Stimulated activated CD8-positive, alpha-beta memory T cell treated with anti-CD3 and anti-CD28 coated beads, Interleukin-12 subunit alpha, Interleukin-12 subunit beta, amount 100 ng/mL, for 24 hours (primary cell): Measurements from ENCODE around the gene SF3A1.

Experiments
- DNase-seq: peaks from one replicate; pipeline ENCODE4 v3.0.0-alpha.2; 2020; ENCODE audit errors: extremely low read depth

The SF3A1 gene

GRCh38 chr22:30325065-30325720 lies 31.5 kb downstream of the SF3A1 start:
- DNase-seq: no peak

DNA sequence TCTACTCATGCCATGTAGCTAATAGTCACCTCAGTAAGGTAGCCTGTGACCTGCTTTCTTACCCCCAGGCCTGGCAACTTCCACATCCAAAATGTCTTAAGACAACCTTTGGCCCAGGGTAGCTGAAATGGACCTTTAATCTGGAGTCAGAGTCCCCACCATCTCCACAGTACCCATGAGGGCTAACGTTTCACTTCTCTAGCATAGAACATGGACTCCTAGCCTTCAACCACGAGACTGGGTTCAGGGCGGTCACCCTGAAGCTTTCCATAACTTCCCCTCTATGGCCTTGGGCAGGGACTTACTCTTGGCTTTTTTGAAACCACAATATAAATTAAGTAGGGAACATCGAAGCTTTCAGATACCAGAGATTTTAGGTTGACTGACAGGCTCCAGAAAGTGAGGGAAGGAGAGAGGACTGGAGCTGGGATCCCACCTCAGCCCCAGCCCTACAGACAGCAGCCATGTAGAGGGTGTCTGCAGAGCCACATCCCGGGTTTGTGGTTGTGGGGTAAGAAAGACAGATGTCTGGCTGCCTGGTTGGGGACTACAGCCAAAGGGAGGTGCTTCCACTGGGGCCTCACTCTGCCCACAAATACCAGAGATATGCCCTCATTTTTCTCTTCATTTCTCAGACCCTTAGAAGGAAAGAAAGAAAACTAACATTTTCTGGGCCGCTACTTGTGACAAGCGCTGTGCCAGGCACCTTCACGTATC lies 32.5 kb downstream of the SF3A1 start:
- DNase-seq: no peak

- DNase-seq: no peak
Measured at GRCh38 chr22:30323246-30323645, 33.4 kb downstream of the SF3A1 start.

GRCh38 chr22:30321461-30321860 lies 35.2 kb downstream of the SF3A1 start:
- no peak for DNase-seq

GRCh38 chr22:30320021-30320556 lies 36.6 kb downstream of the SF3A1 start:
- no peak for DNase-seq

GRCh38 chr22:30318799-30319419 lies 37.8 kb downstream of the SF3A1 start:
- no peak for DNase-seq

DNA sequence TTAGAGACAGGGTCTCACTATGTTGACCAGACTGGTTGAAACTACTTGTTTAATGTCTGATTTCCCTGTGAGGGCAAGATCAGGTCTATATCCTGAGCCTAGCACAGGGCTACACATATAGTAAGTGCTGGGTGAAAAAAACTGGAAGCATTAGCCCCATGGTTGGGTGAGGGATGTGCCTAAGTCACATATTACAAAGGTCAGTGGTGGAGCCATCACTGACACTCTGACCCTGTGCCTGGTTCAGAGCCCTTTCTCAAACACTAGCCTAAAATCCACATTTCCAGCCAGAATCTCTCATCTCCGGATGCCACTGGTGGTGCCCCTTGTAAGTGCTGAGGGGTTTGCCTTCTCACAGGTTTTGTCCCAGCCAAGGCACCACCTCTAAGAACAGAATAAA lies 38.9 kb downstream of the SF3A1 start:
- DNase-seq: no peak

- DNase-seq: no peak
Measured at GRCh38 chr22:30315962-30316576, 40.6 kb downstream of the SF3A1 start.

GRCh38 chr22:30314915-30315314 lies 41.8 kb downstream of the SF3A1 start:
- DNase-seq: no peak

DNA sequence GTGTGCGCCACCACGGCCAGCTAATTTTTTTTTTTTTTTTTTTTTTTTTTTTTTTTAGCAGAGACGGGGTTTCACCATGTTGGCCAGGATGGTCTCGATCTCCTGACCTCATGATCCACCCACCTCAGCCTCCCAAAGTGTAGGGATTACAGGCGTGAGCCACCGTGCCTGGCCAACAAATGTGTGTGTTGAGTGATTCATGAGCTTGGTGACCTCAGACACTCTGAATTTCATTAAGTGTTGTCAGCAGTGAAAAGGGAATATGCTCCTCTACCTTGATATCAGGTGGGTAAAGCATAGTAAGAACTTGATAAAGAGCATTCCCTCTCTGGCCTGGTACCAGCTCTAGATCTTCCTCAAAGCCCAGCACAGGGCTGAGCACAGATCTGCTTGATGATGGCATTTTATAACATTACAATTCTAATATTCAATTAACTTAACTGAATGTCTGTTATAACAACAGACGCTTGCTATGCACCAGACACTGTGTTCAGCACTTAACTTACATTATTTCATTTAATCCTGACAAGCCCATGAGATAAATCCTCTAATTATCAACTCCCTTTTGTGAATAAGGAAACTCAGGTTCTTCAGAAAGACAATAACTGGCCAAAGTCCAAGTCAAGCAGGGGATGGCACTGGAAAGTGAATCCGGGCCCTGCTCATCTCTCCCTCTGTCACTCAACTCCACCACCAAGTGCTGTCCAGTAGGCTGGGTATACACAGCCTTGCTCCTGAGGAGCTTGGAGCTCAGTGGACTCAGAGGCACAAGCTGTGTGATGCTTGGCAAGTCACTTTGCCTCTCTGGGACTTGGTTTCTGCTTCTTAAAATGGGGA lies 42.9 kb downstream of the SF3A1 start:
- DNase-seq: no peak

- no peak for DNase-seq
Measured at GRCh38 chr22:30312053-30312452, 44.6 kb downstream of the SF3A1 start.

DNA sequence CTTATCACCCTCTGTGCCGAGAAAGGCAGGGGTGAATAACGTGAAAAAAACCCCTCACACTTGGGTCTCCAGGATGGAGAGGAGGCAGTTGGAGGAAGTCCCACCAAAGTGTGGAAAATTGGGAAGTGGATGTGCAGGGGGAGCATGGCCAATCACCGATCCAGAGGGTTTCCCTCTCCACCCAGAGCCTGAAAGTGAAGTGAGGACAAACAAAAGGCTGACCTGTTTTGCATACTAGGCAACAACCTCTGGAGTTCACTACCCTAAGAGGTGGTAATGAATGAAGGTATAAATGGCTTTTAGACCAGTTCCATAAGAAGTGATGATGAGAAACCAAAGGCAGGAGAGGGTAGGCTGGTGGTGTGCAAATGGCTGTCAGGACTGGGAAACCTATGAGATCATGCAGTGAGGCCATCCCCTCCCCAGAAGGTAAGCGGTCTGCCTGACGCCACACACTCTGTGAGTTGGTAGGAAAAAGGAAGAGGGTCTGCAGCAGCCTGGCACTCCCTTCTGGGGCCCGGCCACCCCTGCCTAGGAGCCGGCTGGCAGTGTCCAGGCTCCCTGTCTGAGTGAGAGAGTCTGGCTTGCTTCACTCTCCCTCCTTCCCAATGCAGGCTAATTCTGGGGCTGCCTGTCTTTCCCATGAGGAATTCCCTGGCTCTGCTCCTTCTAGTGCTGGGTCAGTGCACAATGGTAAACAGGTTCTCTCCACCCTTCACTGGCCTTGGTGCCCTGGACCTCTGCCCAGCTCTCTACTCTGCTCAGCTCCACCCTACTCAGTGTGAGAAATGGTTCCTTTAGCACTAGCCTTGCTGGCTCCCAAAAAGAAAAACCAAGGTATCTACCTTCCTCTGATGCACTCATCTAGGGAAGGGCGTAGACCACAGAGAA lies 45.6 kb downstream of the SF3A1 start:
- no peak for DNase-seq

GRCh38 chr22:30309951-30310741 lies 46.5 kb downstream of the SF3A1 start:
- no peak for DNase-seq

DNA sequence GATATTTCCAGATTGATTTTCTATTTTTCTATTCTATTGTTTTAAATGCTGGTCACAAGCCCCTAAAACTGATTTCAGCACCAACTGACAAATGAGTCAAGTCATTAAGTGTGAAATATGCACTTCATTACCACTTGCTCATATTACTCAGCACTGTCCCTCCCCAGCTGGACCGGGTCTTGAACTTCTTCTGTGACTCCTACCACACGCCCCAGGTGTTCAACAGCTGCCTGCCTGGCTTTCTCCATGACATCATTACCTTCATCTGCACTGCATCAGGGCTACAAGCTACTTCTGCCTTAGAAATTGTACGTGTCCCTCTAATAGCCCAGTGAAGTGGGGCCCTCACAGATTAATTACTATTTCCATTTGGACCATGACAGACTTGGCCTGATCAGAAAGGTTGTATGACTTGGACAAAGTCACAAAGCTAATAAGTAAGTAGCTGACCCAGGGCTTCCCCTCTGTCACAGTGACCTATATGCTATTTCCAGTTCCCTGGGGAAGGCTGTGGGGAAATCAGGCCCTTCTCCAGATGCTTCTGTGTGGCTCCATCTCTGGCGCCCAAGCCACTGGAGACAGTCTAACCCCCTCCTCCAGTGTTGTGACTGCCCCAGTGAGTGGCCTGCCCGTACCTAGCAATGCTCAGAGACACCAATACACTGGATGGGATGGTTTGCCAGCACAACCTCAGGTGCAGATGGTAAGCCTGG lies 48.0 kb downstream of the SF3A1 start:
- DNase-seq: no peak

DNA sequence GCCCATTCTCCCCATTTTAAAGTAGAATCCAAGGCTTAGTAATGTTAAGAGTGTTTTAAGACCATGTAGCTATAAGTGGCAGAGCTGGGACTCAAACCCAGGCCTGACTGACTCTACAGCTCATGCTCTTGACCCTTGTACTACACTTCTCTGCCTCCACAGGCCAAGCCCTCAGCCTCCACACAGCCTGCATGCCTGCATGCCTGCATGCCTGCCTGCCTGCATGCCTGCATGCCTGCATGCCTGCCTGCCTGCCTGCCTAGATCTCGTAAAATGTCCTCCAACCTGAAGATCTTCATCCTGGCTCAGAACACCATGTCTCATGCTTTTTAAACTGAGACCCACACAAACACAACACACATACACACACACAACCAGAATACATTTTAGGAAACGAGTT lies 48.6 kb downstream of the SF3A1 start:
- DNase-seq: no peak

DNA sequence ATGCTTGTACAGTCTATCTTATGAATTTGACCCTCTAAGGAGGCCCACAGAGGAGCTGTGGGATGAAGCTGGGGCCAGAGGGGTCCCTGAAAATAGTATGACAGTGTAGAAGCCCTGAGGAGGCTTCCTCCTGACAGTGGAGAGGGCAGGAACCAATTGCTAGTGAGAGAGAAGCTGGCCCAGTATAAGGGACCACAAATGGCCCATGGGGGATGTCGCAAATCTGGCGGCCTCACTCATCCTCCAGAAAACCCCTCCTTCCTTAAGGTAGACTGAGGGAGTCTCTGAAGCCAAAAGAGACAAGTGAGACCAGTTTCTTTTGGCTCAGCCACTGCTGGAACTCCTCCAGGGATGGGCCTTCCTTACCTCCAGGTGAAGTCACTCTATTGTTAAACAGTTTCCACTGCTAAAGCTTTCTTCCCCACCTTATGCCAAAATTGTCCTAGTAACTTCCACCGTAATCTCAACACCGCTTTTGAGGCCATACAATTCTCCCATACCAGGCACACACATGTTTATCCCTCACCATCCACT lies 49.6 kb downstream of the SF3A1 start:
- DNase-seq: no peak

DNA sequence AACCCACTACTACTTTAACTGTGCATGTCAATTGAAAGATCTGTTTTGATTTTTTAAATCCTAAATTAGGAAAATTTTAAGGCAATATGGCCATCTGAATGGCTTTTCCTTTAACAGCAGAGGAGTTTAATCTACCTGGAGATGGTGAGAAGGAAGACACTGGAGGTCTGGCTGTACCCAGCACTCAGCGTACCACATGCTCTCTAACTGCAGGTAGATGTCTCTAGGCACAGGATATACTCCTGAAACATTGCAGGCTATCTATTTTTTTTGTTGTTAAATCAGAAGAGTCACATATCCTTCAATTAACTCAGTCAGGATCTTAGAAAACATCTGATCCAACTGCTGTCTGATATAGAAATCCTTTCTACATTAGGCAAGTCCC lies 50.1 kb downstream of the SF3A1 start:
- no peak for DNase-seq

GRCh38 chr22:30305906-30306626 lies 50.6 kb downstream of the SF3A1 start:
- no peak for DNase-seq
